ENCODE measurements around the gene RNF212. TPM values are rescaled to one million over a fixed set of nuclear protein-coding genes. Genes with fewer than 3 reads are reported as not detected.

RNF212 gene
- total and polyA plus RNA-seq, 2 experiments from 2014 or later = 17.0 to 20.6 TPM

- no peaks in the 10 kb centered on the region; the same call in 2 of the 3 replicates for H3K36me3 Mint-ChIP-seq (ENCODE audit: low read depth)
- peaks cover 12% of the 10 kb centered on the region; the same call in 1 of the 2 replicates for H3K79me2 ChIP-seq (replicated peaks; ENCODE audit: insufficient read depth)
- H3K27me3 ChIP-seq (ENCODE audit: insufficient read depth) = peaks cover 20% of the 10 kb centered on the region; the same call in 1 of the 2 replicates
- ATAC-seq = peak; percentile 13; the same call in 2 of the 3 replicates
- peaks cover 17% of the 10 kb centered on the region for H3K27me3 Mint-ChIP-seq (ENCODE audit: insufficient read depth, low read depth, poor library complexity)
- peak overlapping the region; percentile 49; the same call in 2 of the 3 replicates for H3K4me3 Mint-ChIP-seq
- 0 out of 2 replicates have a peak, but pooled peaks cover 3% of the 10 kb centered on the region for H4K20me1 ChIP-seq (replicated peaks; ENCODE audit: insufficient read depth)
- H3K4me3 ChIP-seq = peak overlapping the region; percentile 32; the same call in 1 of the 2 replicates
- no peak for TF ChIP-seq STAT1 (IDR thresholded peaks at IDR 0.05; ENCODE audit: unreplicated experiment)
- TF ChIP-seq EZH2 (IDR thresholded peaks at IDR 0.05; ENCODE audit: low read depth, unreplicated experiment) = no peak
- TF ChIP-seq ZNF114 (CRISPR knock-in tag; IDR thresholded peaks at IDR 0.05) = no peak
- TF ChIP-seq REST (IDR thresholded peaks at IDR 0.05; ENCODE audit: unreplicated experiment) = no peak
- no peak for TF ChIP-seq ZNF462 (CRISPR knock-in tag; IDR thresholded peaks at IDR 0.05)
- TF ChIP-seq EZH2phosphoT487 (IDR thresholded peaks at IDR 0.05; ENCODE audit: unreplicated experiment) = no peak
- TF ChIP-seq NANOG (IDR thresholded peaks at IDR 0.05; ENCODE audit: borderline replicate concordance) = no peak
- H3K36me3 ChIP-seq (ENCODE audit: insufficient read depth) = no peaks in the 10 kb centered on the region
- peaks cover 4% of the 10 kb centered on the region; the same call in 1 of the 3 replicates for H3K9me3 Mint-ChIP-seq
- H3K27ac ChIP-seq (ENCODE audit: low read depth) = no peak overlapping the region
- peak; percentile 22 for DNase-seq (ENCODE audit: low spot score)
- H3K4me1 ChIP-seq (ENCODE audit: insufficient read depth) = peaks cover 4% of the 10 kb centered on the region; the same call in 1 of the 2 replicates
- peaks cover 5% of the 10 kb centered on the region; the same call in 2 of the 3 replicates for H3K4me1 Mint-ChIP-seq
- H3K9me2 ChIP-seq (ENCODE audit: insufficient read depth) = no peaks in the 10 kb centered on the region
- H3K4me2 ChIP-seq = no peak overlapping the region
- no peak overlapping the region for H2AFZ ChIP-seq
- H3F3A ChIP-seq (replicated peaks; ENCODE audit: low read depth) = no peaks in the 10 kb centered on the region
- H3K27ac Mint-ChIP-seq = no peak overlapping the region
Observed at GRCh38 chr4:1112174-1112820, 1.1 kb downstream of the RNF212 start.

Data from GM23338 (cell line).